Stimulated activated CD8-positive, alpha-beta memory T cell treated with anti-CD3 and anti-CD28 coated beads, Interleukin-7, amount 100 ng/mL, for 1 hour (primary cell): ENCODE data around the gene GSG1.
A peak's percentile ranks its signal among the peaks of the same experiment; 100 is the strongest.

Experiments
- DNase-seq, 2 donors: peaks; one replicate each; pipeline ENCODE4 v3.0.0-alpha.2; 2020; ENCODE audit warnings: low read depth in 2 of 2

The GSG1 gene

GRCh38 chr12:13119826-13120225 is 16.4 kb upstream of the GSG1 start:
- DNase-seq: no peak

- DNase-seq: no peak
Observed at GRCh38 chr12:13117029-13117428, 13.6 kb upstream of the GSG1 start.

DNA sequence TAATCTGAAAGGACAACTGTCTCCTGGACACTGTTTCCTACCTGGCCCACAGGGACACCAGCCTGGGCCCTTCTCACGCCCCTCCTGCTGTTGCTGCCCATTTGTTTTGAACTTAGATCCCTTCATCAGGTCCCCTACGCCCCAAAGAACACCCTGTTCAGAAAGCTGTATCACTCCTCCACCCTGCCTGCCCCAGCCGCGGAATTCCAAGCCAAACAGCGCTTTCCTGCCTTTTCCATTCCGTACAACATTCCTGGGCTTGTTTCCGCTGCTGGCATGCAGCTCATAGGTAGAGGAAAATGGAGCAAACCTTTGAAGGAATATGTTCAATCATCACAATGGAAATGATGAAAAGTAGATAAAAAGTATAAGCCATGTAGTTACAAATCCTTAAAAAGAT is 12.8 kb upstream of the GSG1 start:
- DNase-seq: no peak

DNA sequence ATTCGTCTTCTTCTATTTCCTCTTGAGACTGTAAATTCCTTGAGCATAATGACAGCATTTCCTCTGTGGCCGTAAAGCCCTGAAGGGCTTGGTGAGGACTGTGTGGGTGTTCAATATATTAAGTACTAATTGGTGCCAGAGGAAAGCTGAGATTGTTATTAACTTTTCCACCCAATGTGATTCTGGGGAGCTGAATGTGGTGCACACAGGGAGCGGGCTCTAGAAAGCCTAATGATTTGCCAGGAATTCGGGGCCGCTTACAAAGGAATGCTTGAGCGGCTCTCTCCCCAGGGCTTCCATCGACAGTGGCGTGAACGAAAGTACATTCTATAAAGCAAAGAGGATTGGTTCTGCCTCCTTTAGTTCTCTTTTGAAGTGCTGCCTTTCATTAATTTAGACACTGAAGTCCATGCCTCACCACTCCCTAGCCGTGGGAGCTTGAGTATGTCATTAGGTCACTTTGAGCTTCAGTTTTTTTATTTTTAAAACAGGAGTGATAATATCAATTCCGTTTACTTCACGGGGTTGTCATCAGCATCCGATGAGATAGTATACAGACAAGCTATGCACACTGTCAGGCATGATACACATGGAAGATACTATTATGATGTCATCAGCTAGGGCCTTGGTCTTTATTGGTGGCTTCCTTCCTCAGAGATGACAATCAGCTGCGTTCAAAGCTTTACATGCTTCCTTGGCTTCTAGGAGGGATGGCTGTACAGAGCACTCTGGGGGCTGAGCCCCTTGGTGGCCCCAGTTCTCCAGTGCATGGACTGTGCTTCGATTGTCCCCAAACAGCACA is 11.0 kb upstream of the GSG1 start:
- no peak for DNase-seq

- DNase-seq: no peak
Observed at GRCh38 chr12:13112968-13113367, 9.5 kb upstream of the GSG1 start.

DNA sequence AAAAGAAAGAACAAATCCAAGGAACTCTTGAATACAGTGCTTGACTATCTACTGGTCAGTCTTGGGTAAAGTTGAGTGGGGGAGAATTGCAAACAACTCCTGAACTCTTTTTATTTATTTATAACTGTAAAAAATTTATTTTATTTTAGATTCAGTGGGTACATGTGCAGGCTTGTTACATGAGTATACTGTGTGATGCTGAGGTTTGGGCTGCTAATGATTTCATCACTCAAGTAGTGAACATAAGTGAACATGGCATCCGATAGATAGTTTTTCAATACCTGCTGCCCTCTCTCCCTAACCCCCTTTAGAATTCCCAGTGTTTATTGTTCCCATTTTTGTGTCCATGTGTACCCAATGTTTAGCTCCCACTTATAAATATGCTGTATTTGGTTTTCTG is 3.2 kb upstream of the GSG1 start:
- no peak for DNase-seq

GRCh38 chr12:13105781-13106180 is 2.3 kb upstream of the GSG1 start:
- no peak for DNase-seq

DNA sequence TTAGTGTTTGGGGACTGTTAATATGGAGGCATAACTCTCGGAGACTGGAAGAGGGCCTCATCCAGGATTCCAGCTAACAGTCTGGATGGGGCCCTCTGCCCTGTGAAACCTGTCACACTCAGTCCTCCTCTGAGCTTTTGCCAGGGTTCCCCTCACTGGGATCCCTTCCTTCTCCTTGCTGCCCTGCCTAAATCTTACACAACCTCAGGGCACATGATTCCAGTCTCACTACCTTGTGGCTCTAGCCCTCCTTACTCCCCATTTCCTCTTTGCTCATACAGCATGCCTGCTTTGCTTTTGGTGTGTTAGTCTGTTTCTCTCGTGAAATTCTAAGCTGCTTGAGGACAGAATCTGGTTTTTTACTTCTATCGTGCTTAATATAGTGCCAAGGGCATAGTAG is 942 bp upstream of the GSG1 start:
- DNase-seq: no peak

GRCh38 chr12:13102461-13103195 is 839 bp downstream of the GSG1 start:
- no peak for DNase-seq

- no peak for DNase-seq
Observed at GRCh38 chr12:13101821-13102375, 1.6 kb downstream of the GSG1 start.

GRCh38 chr12:13100882-13101769 is 2.3 kb downstream of the GSG1 start:
- peak; percentile 82 to 83 for DNase-seq

- no peak for DNase-seq
Observed at GRCh38 chr12:13100605-13100881, 2.9 kb downstream of the GSG1 start.

GRCh38 chr12:13099844-13100604 is 3.4 kb downstream of the GSG1 start:
- no peak for DNase-seq

GRCh38 chr12:13099066-13099843 is 4.2 kb downstream of the GSG1 start:
- no peak for DNase-seq

DNA sequence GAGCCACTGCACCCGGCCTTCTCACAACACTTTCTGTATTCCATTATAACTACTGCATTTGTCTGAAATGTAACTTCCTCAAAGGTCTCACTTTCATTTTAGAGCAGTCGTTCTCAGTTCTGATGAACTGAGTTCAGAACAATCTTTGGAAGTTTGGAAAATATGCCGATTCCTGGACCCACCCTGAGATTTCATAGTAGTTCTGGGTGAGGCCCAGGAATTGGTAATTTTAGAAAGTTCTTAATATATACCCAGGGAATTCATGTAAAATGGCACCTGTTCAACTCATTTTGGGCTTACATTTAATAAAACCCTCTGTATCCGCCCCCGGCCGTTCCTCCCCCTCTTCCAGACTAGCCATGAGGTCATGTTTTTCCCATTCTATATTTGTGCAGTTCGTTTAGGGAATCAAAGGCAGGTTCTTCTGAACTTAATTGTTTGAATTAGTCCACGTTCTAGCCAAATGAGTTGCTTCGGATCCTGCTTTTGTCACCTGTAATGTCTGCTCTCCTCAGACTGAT is 5.9 kb downstream of the GSG1 start:
- no peak for DNase-seq

GRCh38 chr12:13095266-13095995 is 8.0 kb downstream of the GSG1 start:
- DNase-seq: no peak

DNA sequence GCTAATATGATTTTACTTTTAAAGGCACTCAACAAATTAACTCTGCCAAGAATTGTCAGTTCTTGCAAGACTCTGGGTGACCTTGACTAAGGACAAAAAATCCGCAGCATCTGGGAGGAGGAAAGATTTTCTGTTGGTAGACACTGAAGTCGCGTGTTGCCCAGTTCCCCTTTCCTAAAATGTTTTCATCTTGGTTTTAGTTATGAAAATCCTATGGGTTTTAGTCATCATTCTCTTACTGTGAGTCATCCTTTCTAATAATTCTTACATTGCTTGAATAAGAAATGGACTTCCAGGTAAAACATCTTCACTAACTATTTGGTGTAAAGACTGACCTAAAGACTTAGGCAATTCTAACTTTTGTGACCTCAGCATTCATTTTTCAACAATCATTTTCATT is 9.1 kb downstream of the GSG1 start:
- DNase-seq: no peak

DNA sequence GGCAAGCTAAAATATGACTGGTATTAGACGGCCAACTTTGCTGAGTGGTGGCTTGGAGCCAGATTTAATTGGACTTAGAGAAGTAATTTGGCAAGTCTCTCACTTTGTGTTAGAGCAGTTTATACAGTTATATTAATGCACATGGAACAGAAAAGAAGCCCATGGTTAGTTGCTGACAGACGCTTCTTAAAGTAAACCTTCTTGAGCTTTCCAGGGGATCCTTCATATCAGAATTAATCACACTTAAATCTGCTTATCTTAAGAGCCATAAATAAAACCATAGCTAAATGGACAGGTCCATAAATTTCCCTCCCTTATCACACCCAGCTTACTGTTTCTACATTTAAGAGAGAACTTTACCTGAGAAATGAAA is 9.6 kb downstream of the GSG1 start:
- DNase-seq: no peak

- DNase-seq: no peak
Observed at GRCh38 chr12:13093191-13093847, 10.1 kb downstream of the GSG1 start.
